ENCODE results near the gene CNTF. TPM values are rescaled to one million over a fixed set of nuclear protein-coding genes. Genes with fewer than 3 reads are reported as not detected.

CNTF gene
- total RNA-seq, 1 experiment from 2014 or later = 1.6 TPM

- peak; percentile 96 for TF ChIP-seq USF2 (CRISPR knock-in tag; IDR thresholded peaks at IDR 0.05)
- TF ChIP-seq HMGXB4 (CRISPR knock-in tag; IDR thresholded peaks at IDR 0.05) = peak; percentile 87; the same call in 1 of the 2 replicates
- peak; percentile 65; the same call in 1 of the 2 replicates for TF ChIP-seq ARID4B (CRISPR knock-in tag; IDR thresholded peaks at IDR 0.05; ENCODE audit: borderline replicate concordance)
- peak; percentile 42; the same call in 1 of the 2 replicates for TF ChIP-seq MYBL2 (CRISPR knock-in tag; IDR thresholded peaks at IDR 0.05)
- 0 out of 2 replicates have a peak, but pooled peaks have one; percentile 22 for TF ChIP-seq TP53 (CRISPR knock-in tag; IDR thresholded peaks at IDR 0.05)
- TF ChIP-seq USF1 (CRISPR knock-in tag; IDR thresholded peaks at IDR 0.05) = peak; percentile 96
- TF ChIP-seq E2F5 (CRISPR knock-in tag; IDR thresholded peaks at IDR 0.05) = peak; percentile 50; the same call in 1 of the 2 replicates
- TF ChIP-seq ZNF219 (CRISPR knock-in tag; IDR thresholded peaks at IDR 0.05; ENCODE audit: borderline replicate concordance) = 0 out of 2 replicates have a peak, but pooled peaks have one; percentile 62
- TF ChIP-seq GRHL2 (CRISPR knock-in tag; IDR thresholded peaks at IDR 0.05; ENCODE audit: insufficient replicate concordance, severe bottlenecking) = no peak
- 0 out of 2 replicates have a peak, but pooled peaks have one; percentile 19 for TF ChIP-seq SP1 (CRISPR knock-in tag; conservative IDR thresholded peaks at IDR 0.05)
- no peak for TF ChIP-seq SOX15 (CRISPR knock-in tag; IDR thresholded peaks at IDR 0.05)
- 0 out of 2 replicates have a peak, but pooled peaks have one; percentile 24 for TF ChIP-seq CTCF (IDR thresholded peaks at IDR 0.05)
- TF ChIP-seq ZNF423 (CRISPR knock-in tag; IDR thresholded peaks at IDR 0.05) = peak; percentile 42; the same call in 1 of the 2 replicates
- TF ChIP-seq ZNF281 (CRISPR knock-in tag; IDR thresholded peaks at IDR 0.05) = 0 out of 2 replicates have a peak, but pooled peaks have one; percentile 28
- no peak for TF ChIP-seq AFF4 (CRISPR knock-in tag; IDR thresholded peaks at IDR 0.05; ENCODE audit: borderline replicate concordance)
Measured at GRCh38 chr11:58579192-58580129, 43.0 kb upstream of the CNTF start (continued).
